ENCODE results near the gene IGFALS.

GRCh38 chr16:1779741-1780676 is 13.5 kb downstream of the IGFALS start:
- TF ChIP-seq CTCF (IDR thresholded peaks at IDR 0.05) (no peak), POLR2A (IDR thresholded peaks at IDR 0.05) (no peak)

All from vagina (tissue), 2 donors.